HT1080 (cell line): ENCODE results near the gene DUSP14. TPM values are rescaled to one million over a fixed set of nuclear protein-coding genes. Genes with fewer than 3 reads are reported as not detected.
"Not testable (repeated sequence)": the region's sequence is repeated elsewhere in the genome, so short reads cannot be mapped to it uniquely, and the experiment has no call there.

Source experiments
- DNase-seq: peaks from one replicate; pipeline ENCODE4 v3.0.0-alpha.2; 2015; ENCODE audit warnings: low read depth
- polyA plus RNA-seq, 2 experiments: library from polyadenylated mRNA; depleted of rRNA; stranded (reverse); fragments of >200 nt; gene quantifications; 2 replicates each; pipeline ENCODE4 v1.2.3, GENCODE V29; 2015
- total RNA-seq: library from RNA; depleted of rRNA; stranded (reverse); fragments of >200 nt; shearing (Covaris generic); gene quantifications from 2 replicates; pipeline ENCODE4 v1.2.3, GENCODE V29; 2014; rRNA removed

The DUSP14 gene
- 69.7 and 82.3 TPM in 2 replicates for total RNA-seq
- polyA plus RNA-seq (2015; cell fraction: cytosol; rRNA removed), result 55.5 and 56.1 TPM in 2 replicates
- polyA plus RNA-seq (2015; cell fraction: nucleus; rRNA removed), result 36.9 and 43.5 TPM in 2 replicates

- DNase-seq, result peak; percentile 54
Measured at GRCh38 chr17:37489197-37490001, at the start of gene DUSP14. TSS of gene DUSP14 (plus strand) at chr17:37489891. CDS start at chr17:37512273, 22,382 bp downstream.

- DNase-seq, result no peak
Measured at GRCh38 chr17:37440424-37440823, 49.3 kb upstream of the DUSP14 start.

GRCh38 chr17:37441369-37442014, 48.2 kb upstream of the DUSP14 start:
- not testable (repeated sequence) for DNase-seq

- peak; percentile 35 for DNase-seq
Measured at GRCh38 chr17:37446027-37446426, 43.7 kb upstream of the DUSP14 start.

- DNase-seq, result peak; percentile 69
Measured at GRCh38 chr17:37447641-37448040, 42.0 kb upstream of the DUSP14 start.

- DNase-seq, result no peak
Measured at GRCh38 chr17:37450112-37450511, 39.6 kb upstream of the DUSP14 start.

GRCh38 chr17:37457801-37458200, 31.9 kb upstream of the DUSP14 start:
- not testable (repeated sequence) for DNase-seq

- DNase-seq, result peak; percentile 90
Measured at GRCh38 chr17:37458805-37459204, 30.9 kb upstream of the DUSP14 start.

GRCh38 chr17:37461668-37462067, 28.0 kb upstream of the DUSP14 start:
- peak; percentile 11 for DNase-seq

- no peak for DNase-seq
Measured at GRCh38 chr17:37462492-37462891, 27.2 kb upstream of the DUSP14 start.

- DNase-seq, result no peak
Measured at GRCh38 chr17:37463039-37463438, 26.7 kb upstream of the DUSP14 start.

GRCh38 chr17:37465069-37465616, 24.5 kb upstream of the DUSP14 start:
- peak; percentile 81 for DNase-seq

- DNase-seq, result peak; percentile 25
Measured at GRCh38 chr17:37466471-37466870, 23.2 kb upstream of the DUSP14 start.

GRCh38 chr17:37470181-37470580, 19.5 kb upstream of the DUSP14 start:
- no peak for DNase-seq

GRCh38 chr17:37475731-37476420, 13.8 kb upstream of the DUSP14 start:
- no peak for DNase-seq

GRCh38 chr17:37476431-37477120, 13.1 kb upstream of the DUSP14 start:
- DNase-seq, result no peak

- DNase-seq, result no peak
Measured at GRCh38 chr17:37478187-37478586, 11.5 kb upstream of the DUSP14 start.

- DNase-seq, result no peak
Measured at GRCh38 chr17:37479025-37479424, 10.7 kb upstream of the DUSP14 start.

GRCh38 chr17:37480427-37480826, 9.3 kb upstream of the DUSP14 start:
- DNase-seq, result no peak

GRCh38 chr17:37481001-37481665, 8.6 kb upstream of the DUSP14 start:
- no peak for DNase-seq
